ENCODE measurements around the gene DTX1. TPM values are rescaled to one million over a fixed set of nuclear protein-coding genes. Genes with fewer than 3 reads are reported as not detected.

Gene DTX1
- total RNA-seq, 2 donors from 2014 or later = 0.41 to 1.3 TPM

DNA sequence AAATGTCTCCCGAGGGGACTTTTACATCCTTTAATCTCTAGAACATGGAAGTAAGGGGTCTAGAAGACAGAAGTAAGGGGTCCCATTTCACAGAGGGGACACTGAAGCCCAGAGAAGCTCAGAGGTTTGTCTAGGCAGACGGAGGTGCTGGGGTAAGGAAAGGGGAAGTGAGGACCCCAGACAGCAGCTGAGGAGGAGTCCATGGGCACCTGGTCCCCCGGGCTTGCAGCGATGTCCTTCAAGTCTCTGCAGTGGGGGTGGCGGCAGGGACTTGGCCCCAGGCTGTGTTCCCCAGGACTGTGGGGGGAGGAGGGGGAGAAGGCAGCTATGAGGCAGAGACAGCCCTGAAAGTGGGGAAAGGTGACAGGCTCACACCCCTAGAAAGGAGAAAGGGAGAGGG is 30.7 kb downstream of the DTX1 start:
- no peaks in the 10 kb centered on the region for H3K9me3 ChIP-seq
- DNase-seq (ENCODE audit: low spot score) = no peak
- no peaks in the 10 kb centered on the region for H3K27me3 ChIP-seq (replicated peaks; ENCODE audit: insufficient read depth)
- no peak for ATAC-seq (ENCODE audit: insufficient number of reproducible peaks, low FRiP score, low read depth)
- no peaks in the 10 kb centered on the region for H3K4me1 ChIP-seq (ENCODE audit: control insufficient read depth in 1 of 2, low read depth in 2 of 2)
- TF ChIP-seq, protein P1, sequence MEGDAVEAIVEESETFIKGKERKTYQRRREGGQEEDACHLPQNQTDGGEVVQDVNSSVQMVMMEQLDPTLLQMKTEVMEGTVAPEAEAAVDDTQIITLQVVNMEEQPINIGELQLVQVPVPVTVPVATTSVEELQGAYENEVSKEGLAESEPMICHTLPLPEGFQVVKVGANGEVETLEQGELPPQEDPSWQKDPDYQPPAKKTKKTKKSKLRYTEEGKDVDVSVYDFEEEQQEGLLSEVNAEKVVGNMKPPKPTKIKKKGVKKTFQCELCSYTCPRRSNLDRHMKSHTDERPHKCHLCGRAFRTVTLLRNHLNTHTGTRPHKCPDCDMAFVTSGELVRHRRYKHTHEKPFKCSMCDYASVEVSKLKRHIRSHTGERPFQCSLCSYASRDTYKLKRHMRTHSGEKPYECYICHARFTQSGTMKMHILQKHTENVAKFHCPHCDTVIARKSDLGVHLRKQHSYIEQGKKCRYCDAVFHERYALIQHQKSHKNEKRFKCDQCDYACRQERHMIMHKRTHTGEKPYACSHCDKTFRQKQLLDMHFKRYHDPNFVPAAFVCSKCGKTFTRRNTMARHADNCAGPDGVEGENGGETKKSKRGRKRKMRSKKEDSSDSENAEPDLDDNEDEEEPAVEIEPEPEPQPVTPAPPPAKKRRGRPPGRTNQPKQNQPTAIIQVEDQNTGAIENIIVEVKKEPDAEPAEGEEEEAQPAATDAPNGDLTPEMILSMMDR (IDR thresholded peaks at IDR 0.05) = no peak
- H3K4me3 ChIP-seq = no peak overlapping the region
- no peaks in the 10 kb centered on the region for H3K36me3 ChIP-seq
- no peak overlapping the region for H3K27ac ChIP-seq

GRCh38 chr12:113088037-113088436 is 31.5 kb downstream of the DTX1 start:
- H3K27me3 ChIP-seq (replicated peaks; ENCODE audit: insufficient read depth) = no peaks in the 10 kb centered on the region
- ATAC-seq (ENCODE audit: insufficient number of reproducible peaks, low FRiP score, low read depth) (no peak), DNase-seq (ENCODE audit: low spot score) (no peak)

GRCh38 chr12:113088971-113089756 is 32.6 kb downstream of the DTX1 start:
- no peaks in the 10 kb centered on the region for H3K9me3 ChIP-seq
- no peaks in the 10 kb centered on the region for H3K36me3 ChIP-seq
- TF ChIP-seq, protein P1 (IDR thresholded peaks at IDR 0.05) = no peak
- no peak for ATAC-seq (ENCODE audit: insufficient number of reproducible peaks, low FRiP score, low read depth)
- H3K4me1 ChIP-seq (ENCODE audit: control insufficient read depth in 1 of 2, low read depth in 2 of 2) = peaks cover 0 to 5% of the 10 kb centered on the region in 2 donors
- no peak overlapping the region for H3K27ac ChIP-seq
- DNase-seq (ENCODE audit: low spot score) = no peak
- no peak overlapping the region for H3K4me3 ChIP-seq
- no peaks in the 10 kb centered on the region for H3K27me3 ChIP-seq (replicated peaks; ENCODE audit: insufficient read depth)

More at GRCh38 chr12:113088037-113088436, 31.5 kb downstream of the DTX1 start:
- TF ChIP-seq, protein P1 (IDR thresholded peaks at IDR 0.05) = no peak
- peaks cover 0 to 4% of the 10 kb centered on the region in 2 donors for H3K4me1 ChIP-seq (ENCODE audit: control insufficient read depth in 1 of 2, low read depth in 2 of 2)
- H3K36me3 ChIP-seq = no peaks in the 10 kb centered on the region
- no peak overlapping the region for H3K27ac ChIP-seq
- H3K4me3 ChIP-seq = no peak overlapping the region
- no peaks in the 10 kb centered on the region for H3K9me3 ChIP-seq

- TF ChIP-seq, protein P1 (IDR thresholded peaks at IDR 0.05) = no peak
- Histone ChIP-seq H3K9me3 (no peaks in the 10 kb centered on the region), H3K4me1 (ENCODE audit: control insufficient read depth in 1 of 2, low read depth in 2 of 2) (peaks cover 0 to 5% of the 10 kb centered on the region in 2 donors), H3K4me3 (no peak overlapping the region), H3K36me3 (no peaks in the 10 kb centered on the region), H3K27me3 (replicated peaks; ENCODE audit: insufficient read depth) (no peaks in the 10 kb centered on the region), H3K27ac (no peak overlapping the region)
- no peak for DNase-seq (ENCODE audit: low spot score)
- no peak for ATAC-seq (ENCODE audit: insufficient number of reproducible peaks, low FRiP score, low read depth)
Measured at GRCh38 chr12:113089839-113090238, 33.3 kb downstream of the DTX1 start.

- no peak for DNase-seq (ENCODE audit: low spot score)
- ATAC-seq (ENCODE audit: insufficient number of reproducible peaks, low FRiP score, low read depth) = no peak
- H3K4me1 ChIP-seq (ENCODE audit: control insufficient read depth in 1 of 2, low read depth in 2 of 2) = peaks cover 0 to 5% of the 10 kb centered on the region in 2 donors
- TF ChIP-seq, protein P1 (IDR thresholded peaks at IDR 0.05) = no peak
- no peak overlapping the region for H3K4me3 ChIP-seq
- H3K36me3 ChIP-seq = no peaks in the 10 kb centered on the region
- no peaks in the 10 kb centered on the region for H3K27me3 ChIP-seq (replicated peaks; ENCODE audit: insufficient read depth)
- H3K27ac ChIP-seq = no peak overlapping the region
- H3K9me3 ChIP-seq = no peaks in the 10 kb centered on the region
Measured at GRCh38 chr12:113090740-113091139, 34.2 kb downstream of the DTX1 start.

Measured in thoracic aorta (tissue), 2 donors.